ENCODE data around the gene SNAP91. TPM values are rescaled to one million over a fixed set of nuclear protein-coding genes. Genes with fewer than 3 reads are reported as not detected.

Gene SNAP91
- total RNA-seq, 3 donors from 2014 or later (not counting 1 experiment from before 2014, with no cell fraction given), result not detected

DNA sequence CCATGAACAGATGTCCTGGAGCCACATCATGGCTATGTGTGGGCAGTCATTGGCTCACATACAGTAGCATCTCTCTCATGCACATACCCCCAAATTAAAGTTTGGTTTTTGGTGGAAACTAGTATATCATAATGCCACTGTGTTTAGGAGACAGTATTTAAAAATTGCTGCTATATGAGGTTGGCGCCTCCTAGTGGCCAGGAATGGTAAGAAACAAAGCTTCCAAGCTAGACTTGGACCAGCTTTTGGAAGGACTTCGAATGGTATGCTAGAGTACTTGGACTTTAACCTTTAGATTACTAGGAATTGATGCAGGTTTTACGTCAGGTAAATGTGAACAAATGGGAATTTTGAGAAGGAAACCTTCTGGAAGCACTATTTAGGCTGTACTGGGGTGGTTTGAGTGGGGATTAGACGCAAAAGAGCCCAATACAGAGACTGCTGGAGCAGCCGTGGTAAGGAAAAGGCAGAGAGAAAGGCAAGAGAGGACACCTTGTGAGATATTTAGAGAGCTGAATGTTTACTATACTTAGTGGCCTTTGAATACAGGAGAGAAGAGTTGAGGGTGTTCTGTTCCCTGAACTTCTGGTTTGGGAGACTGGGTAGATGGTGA lies 172.8 kb downstream of the SNAP91 start:
- Histone ChIP-seq H3K4me1 (ENCODE audit: control insufficient read depth, insufficient read depth, low read length) (no peaks in the 10 kb centered on the region), H3K27ac (ENCODE audit: low read length) (no peak overlapping the region), H3K9me3 (ENCODE audit: control insufficient read depth, insufficient read depth, low read length) (no peaks in the 10 kb centered on the region), H3K27me3 (ENCODE audit: control insufficient read depth, insufficient read depth, low read length) (peaks cover 3% of the 10 kb centered on the region), H3K4me3 (ENCODE audit: low read length) (no peak overlapping the region), H3K36me3 (ENCODE audit: control insufficient read depth, insufficient read depth, low read length) (no peaks in the 10 kb centered on the region)
- ATAC-seq, result peak; percentile 53 to 65 (median 56)
- Mint-ChIP-seq H3K27me3 (ENCODE audit: low read depth in 2 of 2) (peaks cover 13 to 28% of the 10 kb centered on the region in 2 donors), H3K4me3 (no peak overlapping the region), H3K27ac (no peak overlapping the region), H3K36me3 (no peaks in the 10 kb centered on the region), H3K4me1 (peaks cover 0 to 4% of the 10 kb centered on the region in 2 donors), H3K9me3 (no peaks in the 10 kb centered on the region)
- intact Hi-C loops (cut with micrococcal nuclease), result no loop called here
- WGBS (ENCODE audit: insufficient coverage), result 49% methylated on average over 5 of the region's 5 CpGs
- TF ChIP-seq, protein P1, sequence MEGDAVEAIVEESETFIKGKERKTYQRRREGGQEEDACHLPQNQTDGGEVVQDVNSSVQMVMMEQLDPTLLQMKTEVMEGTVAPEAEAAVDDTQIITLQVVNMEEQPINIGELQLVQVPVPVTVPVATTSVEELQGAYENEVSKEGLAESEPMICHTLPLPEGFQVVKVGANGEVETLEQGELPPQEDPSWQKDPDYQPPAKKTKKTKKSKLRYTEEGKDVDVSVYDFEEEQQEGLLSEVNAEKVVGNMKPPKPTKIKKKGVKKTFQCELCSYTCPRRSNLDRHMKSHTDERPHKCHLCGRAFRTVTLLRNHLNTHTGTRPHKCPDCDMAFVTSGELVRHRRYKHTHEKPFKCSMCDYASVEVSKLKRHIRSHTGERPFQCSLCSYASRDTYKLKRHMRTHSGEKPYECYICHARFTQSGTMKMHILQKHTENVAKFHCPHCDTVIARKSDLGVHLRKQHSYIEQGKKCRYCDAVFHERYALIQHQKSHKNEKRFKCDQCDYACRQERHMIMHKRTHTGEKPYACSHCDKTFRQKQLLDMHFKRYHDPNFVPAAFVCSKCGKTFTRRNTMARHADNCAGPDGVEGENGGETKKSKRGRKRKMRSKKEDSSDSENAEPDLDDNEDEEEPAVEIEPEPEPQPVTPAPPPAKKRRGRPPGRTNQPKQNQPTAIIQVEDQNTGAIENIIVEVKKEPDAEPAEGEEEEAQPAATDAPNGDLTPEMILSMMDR (IDR thresholded peaks at IDR 0.05), result peak; percentile 85
- peak; percentile 31 to 55 for DNase-seq

DNA sequence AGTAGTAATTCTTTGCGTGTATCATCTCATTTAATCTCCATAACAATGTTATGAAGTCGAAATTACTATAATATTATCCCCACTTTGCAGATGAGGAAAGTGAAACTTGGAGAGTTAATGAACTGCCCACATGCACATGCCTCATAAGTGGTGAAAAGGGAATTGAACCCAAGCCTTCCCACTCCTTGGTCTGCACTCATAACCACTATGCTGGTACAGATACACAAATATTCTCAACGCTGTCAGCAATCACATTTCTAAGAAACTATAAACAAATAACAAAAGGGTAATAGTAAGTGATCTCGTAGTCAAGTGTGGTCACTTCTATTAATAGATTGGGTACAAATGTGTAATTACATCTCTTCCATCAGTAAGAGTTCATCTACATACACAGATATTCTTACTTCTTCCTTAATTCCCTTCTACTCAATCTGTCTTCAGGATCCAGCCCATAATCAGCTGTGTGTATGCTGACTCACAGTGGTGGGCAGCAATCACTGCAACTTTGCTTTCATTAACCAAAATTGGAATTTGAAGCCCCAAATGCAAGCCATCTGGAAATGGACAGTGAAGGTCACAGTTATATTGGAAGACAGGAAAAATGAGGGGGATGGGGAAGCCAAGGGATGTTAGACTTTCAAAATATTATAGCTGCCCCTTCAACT lies 190.0 kb downstream of the SNAP91 start:
- intact Hi-C loops (cut with micrococcal nuclease), result no loop called here
- TF ChIP-seq, protein P1 (IDR thresholded peaks at IDR 0.05), result no peak
- no peak for ATAC-seq
- DNase-seq, result no peak
- no CpG with 5 or more reads among the region's 4 CpGs for WGBS (ENCODE audit: insufficient coverage)
- Histone ChIP-seq H3K36me3 (ENCODE audit: control insufficient read depth, insufficient read depth, low read length) (no peaks in the 10 kb centered on the region), H3K4me1 (ENCODE audit: control insufficient read depth, insufficient read depth, low read length) (no peaks in the 10 kb centered on the region), H3K9me3 (ENCODE audit: control insufficient read depth, insufficient read depth, low read length) (no peaks in the 10 kb centered on the region), H3K27me3 (ENCODE audit: control insufficient read depth, insufficient read depth, low read length) (no peaks in the 10 kb centered on the region), H3K27ac (ENCODE audit: low read length) (no peak overlapping the region), H3K4me3 (ENCODE audit: low read length) (no peak overlapping the region)
- Mint-ChIP-seq H3K4me1 (peaks cover 0 to 5% of the 10 kb centered on the region in 2 donors), H3K27me3 (ENCODE audit: low read depth in 2 of 2) (peaks cover 23 to 45% of the 10 kb centered on the region in 2 donors), H3K27ac (no peak overlapping the region), H3K4me3 (no peak overlapping the region), H3K9me3 (no peaks in the 10 kb centered on the region), H3K36me3 (no peaks in the 10 kb centered on the region)

DNA sequence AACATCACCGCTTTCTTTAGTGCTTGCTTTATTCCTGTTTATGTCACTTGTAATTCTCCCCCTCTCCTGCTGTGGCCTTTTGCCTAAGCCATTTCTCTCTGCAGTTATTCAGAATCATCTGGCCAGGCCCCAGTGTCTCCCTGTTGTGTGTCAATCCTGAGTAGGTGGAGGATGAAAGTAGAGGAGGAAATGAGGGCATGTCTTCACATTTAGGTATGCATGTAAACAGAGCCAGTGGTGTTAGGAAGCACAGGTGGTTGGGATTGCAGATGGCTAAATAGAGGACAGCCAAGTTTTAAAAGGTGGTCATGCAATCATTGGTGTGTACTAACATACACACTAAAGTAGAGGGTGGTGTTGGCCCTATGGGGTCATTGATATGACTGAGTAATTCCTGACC lies 191.4 kb downstream of the SNAP91 start:
- intact Hi-C loops (cut with micrococcal nuclease), result no loop called here
- H3K36me3 Mint-ChIP-seq, result no peaks in the 10 kb centered on the region
- WGBS (ENCODE audit: insufficient coverage), result 86% methylated on average over 1 of the region's 1 CpG

More for the DNA sequence above, 191.4 kb downstream of the SNAP91 start:
- peaks cover 21 to 45% of the 10 kb centered on the region in 2 donors for H3K27me3 Mint-ChIP-seq (ENCODE audit: low read depth in 2 of 2)
- Histone ChIP-seq H3K36me3 (ENCODE audit: control insufficient read depth, insufficient read depth, low read length) (no peaks in the 10 kb centered on the region), H3K4me3 (ENCODE audit: low read length) (no peak overlapping the region), H3K9me3 (ENCODE audit: control insufficient read depth, insufficient read depth, low read length) (no peaks in the 10 kb centered on the region), H3K4me1 (ENCODE audit: control insufficient read depth, insufficient read depth, low read length) (peaks cover under 1% of the 10 kb centered on the region), H3K27me3 (ENCODE audit: control insufficient read depth, insufficient read depth, low read length) (peaks cover 2% of the 10 kb centered on the region), H3K27ac (ENCODE audit: low read length) (no peak overlapping the region)
- TF ChIP-seq, protein P1 (IDR thresholded peaks at IDR 0.05), result no peak
- peaks cover 0 to 6% of the 10 kb centered on the region in 2 donors for H3K4me1 Mint-ChIP-seq
- H3K4me3 Mint-ChIP-seq, result no peak overlapping the region
- H3K27ac Mint-ChIP-seq, result no peak overlapping the region
- no peaks in the 10 kb centered on the region for H3K9me3 Mint-ChIP-seq
- DNase-seq (no peak), ATAC-seq (no peak)

Measured in natural killer cell (primary cell).